Measurements from ENCODE around the gene TRAF7. TPM values are rescaled to one million over a fixed set of nuclear protein-coding genes. Genes with fewer than 3 reads are reported as not detected.
A peak's percentile ranks its signal among the peaks of the same experiment; 100 is the strongest.

The TRAF7 gene
- total RNA-seq, 1 donor from 2014 or later, result 47.4 TPM

DNA sequence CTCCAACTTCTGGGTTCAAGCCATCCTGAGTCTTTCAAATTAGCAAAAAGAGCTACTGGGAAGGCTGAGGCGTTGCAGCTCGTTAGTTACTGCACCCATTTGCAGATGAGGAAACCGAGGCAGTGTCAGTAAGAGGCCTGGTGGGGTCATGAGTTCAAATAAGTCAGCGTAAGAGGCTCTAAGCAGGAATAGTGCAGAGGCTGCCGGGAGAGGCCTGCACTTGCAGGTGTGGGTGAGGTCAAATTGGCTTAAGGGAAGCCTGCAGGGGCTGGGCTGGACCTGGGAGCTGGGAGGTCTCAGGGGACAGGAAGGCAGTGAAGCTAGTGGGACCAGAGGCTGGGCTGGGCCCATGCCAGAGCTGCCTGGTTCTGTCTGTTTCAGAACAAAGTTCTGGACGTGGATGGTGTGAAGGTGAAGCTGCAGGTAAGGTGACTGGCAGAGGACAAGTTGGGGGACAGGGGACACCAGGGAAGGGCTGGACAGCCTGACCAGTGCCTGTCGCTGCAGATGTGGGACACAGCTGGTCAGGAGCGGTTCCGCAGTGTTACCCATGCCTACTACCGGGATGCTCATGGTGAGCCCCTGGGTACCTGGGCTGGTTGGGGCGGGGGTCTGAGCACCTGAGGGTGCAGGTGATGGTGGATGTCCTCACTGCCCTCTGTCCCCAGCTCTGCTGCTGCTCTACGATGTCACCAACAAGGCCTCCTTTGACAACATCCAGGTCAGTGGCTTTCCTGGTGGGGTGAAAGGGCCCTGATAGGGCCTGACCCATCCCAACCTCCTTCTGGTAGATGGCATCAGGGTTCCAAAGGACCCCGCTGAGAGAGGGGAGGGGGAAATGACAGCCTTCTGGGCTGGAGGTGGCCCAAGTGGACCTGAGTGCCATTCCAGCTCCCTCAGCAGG is 4.1 kb upstream of the TRAF7 start:
- TF ChIP-seq, protein P1, sequence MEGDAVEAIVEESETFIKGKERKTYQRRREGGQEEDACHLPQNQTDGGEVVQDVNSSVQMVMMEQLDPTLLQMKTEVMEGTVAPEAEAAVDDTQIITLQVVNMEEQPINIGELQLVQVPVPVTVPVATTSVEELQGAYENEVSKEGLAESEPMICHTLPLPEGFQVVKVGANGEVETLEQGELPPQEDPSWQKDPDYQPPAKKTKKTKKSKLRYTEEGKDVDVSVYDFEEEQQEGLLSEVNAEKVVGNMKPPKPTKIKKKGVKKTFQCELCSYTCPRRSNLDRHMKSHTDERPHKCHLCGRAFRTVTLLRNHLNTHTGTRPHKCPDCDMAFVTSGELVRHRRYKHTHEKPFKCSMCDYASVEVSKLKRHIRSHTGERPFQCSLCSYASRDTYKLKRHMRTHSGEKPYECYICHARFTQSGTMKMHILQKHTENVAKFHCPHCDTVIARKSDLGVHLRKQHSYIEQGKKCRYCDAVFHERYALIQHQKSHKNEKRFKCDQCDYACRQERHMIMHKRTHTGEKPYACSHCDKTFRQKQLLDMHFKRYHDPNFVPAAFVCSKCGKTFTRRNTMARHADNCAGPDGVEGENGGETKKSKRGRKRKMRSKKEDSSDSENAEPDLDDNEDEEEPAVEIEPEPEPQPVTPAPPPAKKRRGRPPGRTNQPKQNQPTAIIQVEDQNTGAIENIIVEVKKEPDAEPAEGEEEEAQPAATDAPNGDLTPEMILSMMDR (IDR thresholded peaks at IDR 0.05; ENCODE audit: insufficient read depth, low read length, severe bottlenecking), result no peak
- peaks cover 26% of the 10 kb centered on the region for H3K36me3 ChIP-seq (ENCODE audit: control insufficient read depth, insufficient read depth, low read length)
- FAIRE-seq (no peak), DNase-seq (ENCODE audit: low read depth) (peak; percentile 29)
- H3K27me3 ChIP-seq (ENCODE audit: control insufficient read depth, insufficient read depth, low read length), result no peaks in the 10 kb centered on the region
- H3K4me3 ChIP-seq (ENCODE audit: low read depth, low read length), result no peak overlapping the region

DNA sequence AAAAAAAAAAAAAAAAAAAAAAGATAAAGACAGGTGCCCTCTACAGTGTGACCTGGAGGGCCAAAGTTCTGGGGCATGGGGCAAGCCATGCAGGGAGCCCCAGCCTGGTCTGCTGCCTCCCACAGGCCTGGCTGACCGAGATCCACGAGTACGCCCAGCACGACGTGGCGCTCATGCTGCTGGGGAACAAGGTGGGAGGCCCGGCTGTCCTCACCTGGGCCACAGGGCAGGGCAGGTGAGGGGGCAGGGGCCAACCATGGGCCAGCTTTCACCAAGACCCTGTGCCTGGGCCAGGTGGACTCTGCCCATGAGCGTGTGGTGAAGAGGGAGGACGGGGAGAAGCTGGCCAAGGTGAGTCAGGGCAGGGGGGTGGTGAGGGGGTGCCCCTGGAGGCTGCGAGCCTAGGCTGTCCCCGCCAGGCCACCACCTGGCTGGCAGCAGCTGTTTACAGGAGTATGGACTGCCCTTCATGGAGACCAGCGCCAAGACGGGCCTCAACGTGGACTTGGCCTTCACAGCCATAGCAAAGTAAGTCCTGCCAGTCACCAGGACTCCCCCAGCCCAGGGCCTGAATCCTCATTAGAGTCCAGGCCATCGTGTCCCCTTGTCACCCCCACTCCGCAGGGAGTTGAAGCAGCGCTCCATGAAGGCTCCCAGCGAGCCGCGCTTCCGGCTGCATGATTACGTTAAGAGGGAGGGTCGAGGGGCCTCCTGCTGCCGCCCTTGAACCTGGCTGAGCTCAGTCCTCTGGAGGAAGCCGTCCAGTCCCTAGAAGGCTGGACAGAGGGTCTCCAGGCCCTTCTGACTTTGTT is 2.7 kb upstream of the TRAF7 start:
- Histone ChIP-seq H3K36me3 (ENCODE audit: control insufficient read depth, insufficient read depth, low read length) (peaks cover 29% of the 10 kb centered on the region), H3K27me3 (ENCODE audit: control insufficient read depth, insufficient read depth, low read length) (no peaks in the 10 kb centered on the region), H3K4me3 (ENCODE audit: low read depth, low read length) (peak overlapping the region; percentile 99)
- DNase-seq (ENCODE audit: low read depth) (no peak), FAIRE-seq (no peak)
- TF ChIP-seq, protein P1 (IDR thresholded peaks at IDR 0.05; ENCODE audit: insufficient read depth, low read length, severe bottlenecking), result peak; percentile 1

DNA sequence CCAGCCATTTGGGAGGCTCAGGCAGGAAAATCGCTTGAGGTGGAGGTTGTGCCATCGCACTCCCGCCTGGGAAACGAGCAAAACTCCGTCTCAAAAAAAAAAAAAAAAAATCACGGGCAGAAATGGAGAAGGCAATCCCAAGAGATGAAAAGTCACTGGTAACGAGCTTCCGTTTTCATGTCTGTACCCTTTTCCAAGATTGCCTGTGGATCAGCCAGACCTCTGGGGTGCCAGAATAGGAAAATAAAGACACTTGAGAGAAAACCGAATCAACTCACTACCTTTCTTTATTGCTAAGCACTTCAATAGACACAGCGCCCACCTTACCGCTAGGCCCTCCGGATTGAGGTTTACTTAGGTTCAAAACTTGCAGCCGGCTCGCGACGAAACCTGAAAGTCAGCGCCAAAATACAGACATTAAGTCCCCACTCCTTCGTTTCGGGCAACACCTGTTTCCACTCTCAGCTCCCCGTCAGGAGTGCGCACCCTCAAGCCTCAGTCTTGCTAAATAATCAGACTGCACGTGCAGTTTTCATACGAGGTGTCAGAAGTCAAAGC is 970 bp upstream of the TRAF7 start:
- TF ChIP-seq, protein P1 (IDR thresholded peaks at IDR 0.05; ENCODE audit: insufficient read depth, low read length, severe bottlenecking), result no peak
- Histone ChIP-seq H3K27me3 (ENCODE audit: control insufficient read depth, insufficient read depth, low read length) (no peaks in the 10 kb centered on the region), H3K36me3 (ENCODE audit: control insufficient read depth, insufficient read depth, low read length) (peaks cover 29% of the 10 kb centered on the region), H3K4me3 (ENCODE audit: low read depth, low read length) (peak overlapping the region; percentile 99)
- no peak for FAIRE-seq
- no peak for DNase-seq (ENCODE audit: low read depth)

DNA sequence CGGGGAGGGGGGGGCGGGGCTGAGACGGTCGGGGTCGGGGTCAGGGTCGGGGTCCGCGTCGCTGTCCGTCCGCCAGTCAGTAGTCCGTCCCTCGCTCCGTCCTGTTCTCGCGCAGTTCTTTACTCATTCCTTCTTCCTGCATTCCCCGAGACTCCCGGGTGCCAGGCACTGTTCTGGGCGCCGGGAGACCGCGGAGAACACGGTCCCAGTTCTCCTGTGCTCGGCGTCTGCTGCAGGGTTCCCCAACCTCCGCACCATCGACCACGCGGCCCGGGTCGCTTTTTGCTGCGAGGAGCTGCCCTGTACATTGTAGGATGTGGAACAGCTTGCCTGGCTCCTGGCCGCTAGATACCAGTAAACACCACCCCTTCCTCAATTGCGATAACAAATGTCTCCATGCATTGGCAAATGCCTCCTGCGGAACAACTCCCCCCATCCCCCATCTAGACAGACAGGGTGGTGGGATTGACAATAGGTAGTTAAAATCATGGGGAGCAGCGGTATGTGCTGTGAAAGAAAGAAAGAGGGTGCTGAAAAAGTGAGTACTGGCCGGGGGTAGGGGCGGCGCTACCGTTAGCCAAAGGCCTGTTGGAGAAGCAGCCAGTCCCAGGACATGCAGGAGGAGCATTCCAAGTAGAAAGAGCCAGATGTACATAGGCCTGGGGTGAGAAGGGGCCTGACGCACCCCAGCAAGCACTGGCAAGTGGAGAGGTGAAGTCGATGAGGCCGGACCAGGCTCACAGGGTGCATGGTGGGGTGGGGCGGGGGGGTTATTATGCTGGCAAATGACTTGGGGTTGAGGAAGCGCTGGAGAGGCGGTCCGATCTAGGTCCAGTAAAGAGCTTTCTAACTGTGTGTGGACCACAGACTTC is 631 bp downstream of the TRAF7 start:
- DNase-seq (ENCODE audit: low read depth) (peak; percentile 67), FAIRE-seq (no peak)
- no peaks in the 10 kb centered on the region for H3K27me3 ChIP-seq (ENCODE audit: control insufficient read depth, insufficient read depth, low read length)
- peak overlapping the region; percentile 64 for H3K4me3 ChIP-seq (ENCODE audit: low read depth, low read length)
- H3K36me3 ChIP-seq (ENCODE audit: control insufficient read depth, insufficient read depth, low read length), result peaks cover 29% of the 10 kb centered on the region
- TF ChIP-seq, protein P1 (IDR thresholded peaks at IDR 0.05; ENCODE audit: insufficient read depth, low read length, severe bottlenecking), result no peak

DNA sequence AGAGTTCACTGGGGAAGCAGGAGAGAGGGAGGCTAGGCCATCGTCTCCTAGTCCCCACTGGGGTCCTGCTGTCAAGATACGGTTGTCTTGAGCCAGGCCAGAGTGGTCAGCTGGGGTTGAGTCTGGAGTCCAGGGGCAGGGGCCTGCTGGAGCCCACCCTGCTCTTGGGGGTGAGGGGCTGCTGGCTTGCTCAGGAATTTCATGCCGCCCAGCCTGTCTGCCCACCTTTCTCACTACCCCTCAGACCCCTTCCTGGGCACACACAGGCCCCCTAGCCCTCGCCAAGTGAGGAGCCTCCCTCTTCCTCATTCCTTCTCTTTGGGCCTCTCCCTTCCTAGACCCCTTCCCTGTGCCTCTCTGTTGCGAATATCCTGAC is 1.3 kb downstream of the TRAF7 start:
- TF ChIP-seq, protein P1 (IDR thresholded peaks at IDR 0.05; ENCODE audit: insufficient read depth, low read length, severe bottlenecking), result no peak
- Histone ChIP-seq H3K27me3 (ENCODE audit: control insufficient read depth, insufficient read depth, low read length) (no peaks in the 10 kb centered on the region), H3K36me3 (ENCODE audit: control insufficient read depth, insufficient read depth, low read length) (peaks cover 24% of the 10 kb centered on the region), H3K4me3 (ENCODE audit: low read depth, low read length) (peak overlapping the region; percentile 64)
- no peak for FAIRE-seq
- no peak for DNase-seq (ENCODE audit: low read depth)
